ENCODE data around the gene USP53.
A peak's percentile ranks its signal among the peaks of the same experiment; 100 is the strongest.
"Not testable (repeated sequence)": the region's sequence is repeated elsewhere in the genome, so short reads cannot be mapped to it uniquely, and the experiment has no call there.

Gene USP53

GRCh38 chr4:119212234-119212963 lies at the start of gene USP53:
Gene USP53, plus strand, starts transcription at chr4:119212713. Its CDS starts 27,047 bp downstream, at chr4:119239760.
- DNase-seq (ENCODE audit: low read depth in 2 of 2), result peak; percentile 96 to 98

GRCh38 chr4:119165767-119166166 lies 46.7 kb upstream of the USP53 start:
- no peak for DNase-seq (ENCODE audit: low read depth in 2 of 2)

- DNase-seq (ENCODE audit: low read depth in 2 of 2), result no peak
Observed at GRCh38 chr4:119170195-119170594, 42.3 kb upstream of the USP53 start.

GRCh38 chr4:119172223-119172622 lies 40.3 kb upstream of the USP53 start:
- DNase-seq (ENCODE audit: low read depth in 2 of 2), result no peak

- not testable (repeated sequence) for DNase-seq (ENCODE audit: low read depth in 2 of 2)
Observed at GRCh38 chr4:119173729-119174361, 38.7 kb upstream of the USP53 start.

GRCh38 chr4:119179011-119179410 lies 33.5 kb upstream of the USP53 start:
- no peak for DNase-seq (ENCODE audit: low read depth in 2 of 2)

- no peak for DNase-seq (ENCODE audit: low read depth in 2 of 2)
Observed at GRCh38 chr4:119184128-119184527, 28.4 kb upstream of the USP53 start.

GRCh38 chr4:119189638-119190037 lies 22.9 kb upstream of the USP53 start:
- no peak for DNase-seq (ENCODE audit: low read depth in 2 of 2)

- no peak for DNase-seq (ENCODE audit: low read depth in 2 of 2)
Observed at GRCh38 chr4:119190354-119190753, 22.2 kb upstream of the USP53 start.

- DNase-seq (ENCODE audit: low read depth in 2 of 2), result no peak
Observed at GRCh38 chr4:119191505-119191904, 21.0 kb upstream of the USP53 start.

- no peak for DNase-seq (ENCODE audit: low read depth in 2 of 2)
Observed at GRCh38 chr4:119197772-119198212, 14.7 kb upstream of the USP53 start.

- no peak for DNase-seq (ENCODE audit: low read depth in 2 of 2)
Observed at GRCh38 chr4:119204916-119205315, 7.6 kb upstream of the USP53 start.

GRCh38 chr4:119205690-119206089 lies 6.8 kb upstream of the USP53 start:
- DNase-seq (ENCODE audit: low read depth in 2 of 2), result no peak

GRCh38 chr4:119206178-119206577 lies 6.3 kb upstream of the USP53 start:
- no peak for DNase-seq (ENCODE audit: low read depth in 2 of 2)

GRCh38 chr4:119207051-119207450 lies 5.5 kb upstream of the USP53 start:
- DNase-seq (ENCODE audit: low read depth in 2 of 2), result no peak

- peak; percentile 20 to 63 for DNase-seq (ENCODE audit: low read depth in 2 of 2)
Observed at GRCh38 chr4:119209077-119209476, 3.4 kb upstream of the USP53 start.

- DNase-seq (ENCODE audit: low read depth in 2 of 2), result no peak
Observed at GRCh38 chr4:119209586-119209985, 2.9 kb upstream of the USP53 start.

GRCh38 chr4:119210775-119211174 lies 1.7 kb upstream of the USP53 start:
- no peak for DNase-seq (ENCODE audit: low read depth in 2 of 2)

- no peak for DNase-seq (ENCODE audit: low read depth in 2 of 2)
Observed at GRCh38 chr4:119211867-119212233, 663 bp upstream of the USP53 start.

GRCh38 chr4:119212964-119213606 lies 572 bp downstream of the USP53 start:
- peak; percentile 48 to 59 for DNase-seq (ENCODE audit: low read depth in 2 of 2)

GRCh38 chr4:119218093-119218492 lies 5.6 kb downstream of the USP53 start:
- no peak for DNase-seq (ENCODE audit: low read depth in 2 of 2)

GRCh38 chr4:119221412-119221811 lies 8.9 kb downstream of the USP53 start:
- DNase-seq (ENCODE audit: low read depth in 2 of 2), result no peak

- no peak for DNase-seq (ENCODE audit: low read depth in 2 of 2)
Observed at GRCh38 chr4:119227690-119228089, 15.2 kb downstream of the USP53 start.
